Measurements from ENCODE around the gene KCNN2.
"Not testable (repeated sequence)": the region's sequence is repeated elsewhere in the genome, so short reads cannot be mapped to it uniquely, and the experiment has no call there.

Gene KCNN2

GRCh38 chr5:114419959-114420358 lies 58.1 kb downstream of the KCNN2 start:
- no peak for DNase-seq (ENCODE audit: low read depth)

- DNase-seq (ENCODE audit: low read depth), result no peak
Measured at GRCh38 chr5:114427204-114427603, 65.3 kb downstream of the KCNN2 start.

DNA sequence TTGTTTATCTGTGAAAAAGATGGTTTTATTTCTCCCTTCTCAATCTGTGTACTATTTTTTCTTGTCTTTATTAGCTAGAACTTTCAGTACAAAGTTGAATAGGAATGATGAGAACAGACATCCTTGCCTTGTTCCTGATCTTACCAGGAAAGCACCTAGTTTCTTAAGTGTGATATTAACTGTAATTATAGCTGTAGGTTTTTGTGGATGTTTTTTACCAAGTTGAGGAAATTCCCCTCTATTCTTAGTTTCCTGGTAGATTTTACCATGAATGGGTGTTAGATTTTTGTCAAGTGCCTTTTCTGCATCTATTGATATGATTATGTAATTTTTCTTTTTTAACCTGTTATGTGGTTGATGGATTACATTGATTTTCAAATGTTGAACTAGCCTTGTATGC lies 68.7 kb downstream of the KCNN2 start:
- no peak for DNase-seq (ENCODE audit: low read depth)

DNA sequence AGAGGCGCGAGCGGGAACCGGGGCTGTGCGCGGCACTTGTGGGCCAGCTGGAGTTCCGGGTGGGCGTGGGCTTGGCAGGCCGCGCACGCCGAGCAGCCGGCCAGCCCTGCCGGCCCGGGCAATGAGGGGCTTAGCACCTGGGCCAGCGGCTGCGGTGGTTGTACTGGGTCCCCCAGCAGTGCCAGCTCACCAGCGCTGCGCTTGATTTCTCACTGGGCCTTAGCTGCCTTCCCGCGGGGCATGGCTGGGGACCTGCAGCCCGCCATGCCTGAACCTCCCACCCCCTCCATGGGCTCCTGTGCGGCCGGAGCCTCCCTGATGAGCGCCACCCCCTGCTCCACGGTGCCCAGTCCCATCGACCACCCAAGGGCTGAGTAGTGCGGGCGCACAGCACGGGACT lies 70.8 kb downstream of the KCNN2 start:
- DNase-seq (ENCODE audit: low read depth), result not testable (repeated sequence)

DNA sequence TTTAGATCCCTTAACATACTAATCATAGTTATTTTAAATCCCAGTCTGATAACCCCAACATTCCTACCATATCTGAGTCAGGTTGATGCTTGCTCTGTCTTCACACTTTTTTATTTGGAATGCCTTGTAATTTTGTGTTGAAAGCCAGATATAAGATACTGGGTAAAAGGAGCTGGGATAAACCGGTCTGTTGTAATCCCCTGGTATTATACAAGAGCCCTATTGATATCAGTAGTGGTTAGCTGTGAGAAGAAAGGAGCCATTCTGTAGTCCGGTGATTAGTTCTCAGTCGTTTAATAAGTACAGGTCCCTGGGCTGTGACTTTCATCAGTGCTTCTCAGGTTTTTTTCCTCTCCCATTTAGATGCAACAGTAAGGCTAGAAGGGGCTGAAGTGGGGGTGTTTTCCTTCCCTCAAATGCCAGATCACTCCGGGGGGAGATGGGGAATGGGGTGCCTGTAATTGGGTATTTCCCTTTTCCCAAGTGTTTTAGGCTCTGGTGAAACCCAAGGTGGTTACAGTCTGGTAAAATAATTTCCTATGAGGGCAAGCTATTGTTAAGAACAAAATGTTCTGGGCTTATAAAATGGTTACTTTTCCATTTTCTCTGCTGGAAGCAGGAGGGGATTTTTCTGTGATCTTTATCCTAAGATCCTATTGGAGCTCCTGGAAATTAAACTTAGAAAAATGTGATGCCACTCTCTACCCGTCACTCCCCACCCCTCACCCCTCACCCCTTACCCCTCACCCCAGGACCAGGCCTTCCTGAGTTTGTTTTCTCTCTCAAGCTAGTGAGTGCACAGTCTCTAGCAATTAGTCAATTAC lies 72.7 kb downstream of the KCNN2 start:
- DNase-seq (ENCODE audit: low read depth), result no peak

- DNase-seq (ENCODE audit: low read depth), result no peak
Measured at GRCh38 chr5:114435220-114435481, 73.3 kb downstream of the KCNN2 start.

DNA sequence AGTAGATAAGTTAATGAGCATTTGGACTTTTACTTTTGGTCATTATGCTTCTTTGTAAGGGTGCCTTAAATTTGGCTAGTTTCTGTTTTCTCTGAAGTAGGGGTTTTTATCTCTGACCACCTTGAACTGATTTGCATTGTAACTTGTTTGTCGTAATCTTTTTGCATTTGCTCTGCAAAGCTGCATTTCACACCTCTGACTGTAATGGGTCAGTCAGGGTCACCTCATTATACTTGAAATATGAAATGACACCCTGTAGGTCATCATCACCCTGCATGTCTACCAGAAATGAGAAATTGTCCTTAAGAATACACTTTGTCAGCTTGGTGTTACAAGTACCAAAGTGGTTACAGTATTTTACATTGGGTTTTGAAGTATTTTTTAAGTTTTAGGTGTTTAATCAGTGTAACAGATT lies 74.0 kb downstream of the KCNN2 start:
- DNase-seq (ENCODE audit: low read depth), result no peak

- no peak for DNase-seq (ENCODE audit: low read depth)
Measured at GRCh38 chr5:114437936-114438335, 76.1 kb downstream of the KCNN2 start.

DNA sequence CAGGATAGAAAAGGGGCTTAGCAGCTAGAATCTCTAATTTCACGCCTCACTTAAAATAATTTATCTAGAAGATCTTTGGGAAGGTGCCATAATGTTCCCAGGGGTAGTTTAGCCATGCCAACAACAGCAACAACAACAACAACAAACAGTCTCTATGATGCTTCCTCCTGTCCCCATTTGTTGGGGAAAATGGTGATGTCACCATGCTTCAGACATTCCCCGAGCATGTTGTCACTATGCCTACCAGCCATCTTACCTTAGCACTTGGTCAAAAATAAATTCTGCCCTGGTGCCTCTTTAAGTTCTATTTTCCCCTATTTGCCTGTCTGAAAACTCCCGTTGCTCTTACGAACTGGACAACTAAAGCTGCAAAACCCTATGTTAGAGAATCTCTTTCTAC lies 76.6 kb downstream of the KCNN2 start:
- no peak for DNase-seq (ENCODE audit: low read depth)

GRCh38 chr5:114447084-114447773 lies 85.4 kb downstream of the KCNN2 start:
- DNase-seq (ENCODE audit: low read depth), result no peak

DNA sequence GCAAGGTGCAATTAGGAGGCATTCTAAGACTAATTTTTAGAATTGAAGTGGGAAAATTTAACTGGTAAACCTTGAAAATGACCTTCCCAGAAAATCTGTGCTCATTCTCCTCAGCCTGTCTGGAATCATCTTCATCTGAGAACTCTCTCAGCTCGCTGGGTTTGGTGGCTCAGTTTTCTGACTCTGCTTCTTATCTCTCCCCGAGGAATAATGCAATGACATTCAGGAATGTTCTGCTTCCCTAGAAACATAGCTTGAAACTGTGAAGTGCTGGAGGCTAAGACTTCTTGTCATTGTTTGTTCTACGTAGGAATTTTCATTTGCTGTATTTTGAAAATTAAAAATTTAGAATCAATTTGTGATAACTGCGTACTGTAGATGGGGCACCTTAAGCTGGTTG lies 86.6 kb downstream of the KCNN2 start:
- DNase-seq (ENCODE audit: low read depth), result no peak

GRCh38 chr5:114449860-114450421 lies 88.1 kb downstream of the KCNN2 start:
- DNase-seq (ENCODE audit: low read depth), result peak; percentile 27

DNA sequence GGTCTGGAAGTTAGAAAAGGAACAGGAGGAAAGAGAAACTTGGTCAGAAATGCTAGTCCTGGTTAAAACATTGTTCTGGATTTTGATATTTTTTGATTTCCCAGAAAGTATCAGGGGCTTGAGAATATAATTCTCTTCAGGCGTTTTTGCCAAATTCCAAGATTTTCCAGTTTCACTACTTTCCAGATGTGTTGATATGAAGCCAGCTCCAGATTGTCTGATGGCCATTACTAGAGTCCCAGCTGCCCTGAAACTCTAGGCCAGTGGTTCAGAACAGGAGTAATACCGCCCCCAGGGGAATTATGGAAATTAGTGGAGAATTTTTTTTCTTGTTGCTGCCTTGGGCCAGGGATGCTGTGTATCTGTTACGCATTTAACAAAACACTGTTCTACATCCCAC lies 88.6 kb downstream of the KCNN2 start:
- peak; percentile 9 for DNase-seq (ENCODE audit: low read depth)

DNA sequence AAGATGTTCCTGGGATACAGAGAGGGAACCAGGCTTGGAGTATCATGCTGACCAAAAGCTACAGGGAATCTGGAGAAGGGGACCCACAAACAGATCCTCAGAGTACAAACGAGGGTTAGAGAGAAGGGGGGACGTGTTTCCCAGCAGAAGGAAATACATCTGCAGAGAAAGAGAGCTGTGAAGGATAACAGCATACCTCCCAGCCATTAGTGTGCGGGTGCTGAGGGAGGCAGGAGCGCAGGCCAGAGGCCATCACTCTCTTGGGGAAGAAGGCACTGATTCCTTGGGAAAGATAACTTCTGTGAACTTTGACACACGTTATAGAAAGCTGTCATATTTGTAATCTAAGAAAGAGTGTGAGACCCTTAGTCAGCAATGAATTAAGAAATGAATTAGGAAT lies 96.9 kb downstream of the KCNN2 start:
- DNase-seq (ENCODE audit: low read depth), result no peak

DNA sequence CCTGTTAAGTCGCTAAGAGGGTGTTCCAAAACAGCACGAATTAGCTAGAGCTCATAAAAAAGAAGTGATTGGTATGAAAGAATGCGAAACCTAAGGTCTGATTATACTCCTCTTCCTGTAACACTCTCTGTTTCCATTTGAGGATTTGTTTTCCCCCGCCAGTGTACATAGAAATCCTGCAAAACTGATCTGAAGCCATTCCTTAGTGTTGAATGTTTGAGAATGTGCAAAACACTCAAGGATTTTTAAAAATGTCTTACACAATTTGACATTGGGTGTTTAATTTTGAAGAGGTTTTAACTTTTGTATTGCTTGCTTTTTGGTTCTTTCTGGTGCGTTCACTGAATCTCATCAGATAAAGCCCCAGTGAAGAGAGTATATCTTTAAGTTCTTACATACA lies 105.3 kb downstream of the KCNN2 start:
- DNase-seq (ENCODE audit: low read depth), result no peak

DNA sequence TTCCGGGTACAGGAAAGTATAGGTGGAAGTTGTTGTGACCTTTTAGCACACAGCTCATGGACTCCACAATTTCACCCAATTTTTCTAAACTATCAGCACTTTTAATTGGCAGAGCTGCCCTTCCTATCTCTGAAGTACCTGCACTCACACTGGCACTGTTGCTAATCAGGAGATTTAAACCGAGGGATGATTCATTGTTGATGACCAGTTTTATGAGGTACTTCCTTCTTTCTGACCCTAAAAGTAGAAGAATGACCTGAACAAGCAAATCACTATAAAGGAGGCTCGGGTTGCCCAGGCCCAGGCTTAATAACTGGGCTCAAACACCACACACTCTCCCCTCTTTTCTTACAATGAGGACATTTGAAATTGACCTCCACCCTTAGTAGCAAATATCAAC lies 105.9 kb downstream of the KCNN2 start:
- no peak for DNase-seq (ENCODE audit: low read depth)

- no peak for DNase-seq (ENCODE audit: low read depth)
Measured at GRCh38 chr5:114469372-114469771, 107.5 kb downstream of the KCNN2 start.

- no peak for DNase-seq (ENCODE audit: low read depth)
Measured at GRCh38 chr5:114471529-114471928, 109.7 kb downstream of the KCNN2 start.

- no peak for DNase-seq (ENCODE audit: low read depth)
Measured at GRCh38 chr5:114473541-114473940, 111.7 kb downstream of the KCNN2 start.

- DNase-seq (ENCODE audit: low read depth), result no peak
Measured at GRCh38 chr5:114477816-114478334, 116.0 kb downstream of the KCNN2 start.

GRCh38 chr5:114500756-114501155 lies 138.9 kb downstream of the KCNN2 start:
- no peak for DNase-seq (ENCODE audit: low read depth)

DNA sequence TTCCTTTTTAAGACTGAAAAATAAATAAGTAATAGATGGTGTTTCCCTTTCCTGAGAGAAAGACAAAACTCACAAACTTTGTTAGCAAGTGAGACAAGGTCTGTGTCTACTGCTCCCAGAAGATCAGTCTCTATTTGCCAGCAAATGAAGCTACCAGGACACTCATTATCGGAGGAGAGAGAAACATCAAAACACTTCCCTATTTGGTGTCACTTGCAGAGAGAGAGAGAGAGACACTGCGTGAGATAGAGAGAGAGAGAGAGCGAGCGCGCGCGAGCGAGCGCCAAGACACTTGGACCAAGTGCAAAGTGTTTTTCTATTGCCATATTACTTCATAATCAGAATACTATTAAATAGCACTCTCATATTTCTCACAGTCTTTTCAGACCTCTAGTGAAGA lies 142.7 kb downstream of the KCNN2 start:
- DNase-seq (ENCODE audit: low read depth), result no peak

DNA sequence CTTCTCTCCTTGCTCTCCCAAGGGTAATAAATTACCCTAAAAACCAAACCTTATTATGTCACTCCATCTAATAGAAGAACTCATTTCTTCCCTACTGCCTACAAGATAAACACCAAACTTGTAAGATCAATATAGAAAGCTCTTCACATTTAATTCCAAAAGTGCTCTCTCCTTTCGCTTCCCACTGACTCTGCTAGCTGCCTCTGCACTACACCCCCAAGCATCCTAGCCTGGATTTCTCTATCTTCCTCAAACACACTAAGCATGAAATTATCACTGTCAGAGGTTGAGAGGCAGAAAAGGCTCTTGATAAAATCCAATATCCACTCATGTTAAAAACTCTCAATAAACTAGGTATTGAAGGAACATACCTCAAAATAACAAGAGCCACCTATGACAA lies 162.4 kb downstream of the KCNN2 start:
- DNase-seq (ENCODE audit: low read depth), result no peak
